ENCODE data around the gene DZIP3.
A peak's percentile ranks its signal among the peaks of the same experiment; 100 is the strongest.
"Not testable (repeated sequence)": the region's sequence is repeated elsewhere in the genome, so short reads cannot be mapped to it uniquely, and the experiment has no call there.

Gene DZIP3

GRCh38 chr3:108598375-108598774 lies 8.9 kb downstream of the DZIP3 start:
- no peak for DNase-seq (ENCODE audit: low read depth in 2 of 2)

GRCh38 chr3:108599677-108600409 lies 10.3 kb downstream of the DZIP3 start:
- no peak for DNase-seq (ENCODE audit: low read depth in 2 of 2)

DNA sequence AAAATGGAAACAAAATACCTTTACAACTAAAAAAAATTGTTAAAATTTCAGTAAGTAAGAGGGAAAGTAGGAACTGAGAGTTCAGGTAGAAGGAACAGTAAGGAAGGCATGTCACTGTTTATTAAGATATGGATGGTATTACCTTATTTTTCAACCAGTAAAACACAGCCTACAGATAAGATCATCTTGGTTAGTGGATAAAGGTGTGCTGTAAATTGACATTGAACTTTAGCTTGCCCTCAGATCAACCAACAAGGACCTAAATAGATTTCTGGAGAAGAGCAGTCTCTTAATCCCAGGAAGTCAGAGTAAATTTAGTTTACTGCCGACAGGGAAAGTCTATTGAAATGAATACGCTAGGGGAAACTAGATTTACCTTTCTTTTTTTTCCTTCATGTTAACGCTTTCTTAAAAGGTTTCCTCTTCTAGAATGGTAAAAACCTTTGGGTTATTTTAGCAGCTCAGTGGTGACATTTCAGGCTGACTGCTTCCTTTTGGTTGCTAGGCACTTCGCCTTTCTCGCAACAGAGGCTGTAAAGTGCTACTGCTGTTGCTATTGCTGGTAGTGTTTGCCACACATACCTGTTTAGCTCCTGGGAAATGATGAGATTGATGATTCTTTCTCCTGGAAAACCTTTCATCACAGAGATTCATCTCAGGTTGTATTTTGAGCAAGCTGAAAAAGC lies 12.9 kb downstream of the DZIP3 start:
- DNase-seq (ENCODE audit: low read depth in 2 of 2) = peak in 1 of 2 donors; percentile 21

DNA sequence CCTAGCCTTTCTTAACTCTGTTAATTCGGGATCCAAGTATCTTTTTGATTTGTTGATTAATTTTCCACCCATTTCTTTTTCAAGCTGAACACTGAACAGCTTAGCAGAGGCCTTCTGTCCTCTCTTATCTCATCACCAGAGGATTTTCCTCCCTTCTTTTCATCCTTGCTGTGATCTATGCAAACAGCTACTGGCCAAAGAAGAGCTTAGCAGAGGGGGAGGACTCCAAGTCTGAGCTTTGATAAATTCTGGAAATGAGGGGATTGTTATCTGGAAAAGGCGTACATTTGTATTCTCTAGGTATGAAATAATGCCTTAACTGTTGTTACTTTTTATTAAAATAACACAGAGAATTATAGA lies 13.4 kb downstream of the DZIP3 start:
- DNase-seq (ENCODE audit: low read depth in 2 of 2) = no peak

GRCh38 chr3:108603691-108604090 lies 14.2 kb downstream of the DZIP3 start:
- DNase-seq (ENCODE audit: low read depth in 2 of 2) = no peak

- no peak for DNase-seq (ENCODE audit: low read depth in 2 of 2)
These were observed 15.5 kb downstream of the DZIP3 start for GRCh38 chr3:108605028-108605427.

DNA sequence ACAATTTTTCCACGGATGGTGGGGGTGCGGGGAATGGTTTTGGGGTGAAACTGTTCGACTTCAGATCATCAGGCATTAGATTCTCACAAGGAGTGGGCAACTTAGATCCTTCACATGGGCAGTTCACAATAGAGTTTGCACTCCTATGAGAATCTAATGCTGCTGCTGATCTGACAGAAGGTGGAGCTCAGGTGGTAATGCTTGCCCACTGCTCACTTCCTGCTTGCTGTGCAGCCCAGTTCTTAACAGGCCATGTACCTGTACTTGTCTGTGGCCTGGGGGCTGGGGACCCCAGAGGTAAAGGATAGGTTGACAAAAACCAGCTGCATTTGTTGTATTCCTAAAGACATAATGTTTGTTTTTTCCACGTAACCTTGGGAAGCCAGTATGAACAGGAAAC lies 16.0 kb downstream of the DZIP3 start:
- no peak for DNase-seq (ENCODE audit: low read depth in 2 of 2)

- no peak for DNase-seq (ENCODE audit: low read depth in 2 of 2)
These were observed 19.2 kb downstream of the DZIP3 start for GRCh38 chr3:108608750-108609149.

DNA sequence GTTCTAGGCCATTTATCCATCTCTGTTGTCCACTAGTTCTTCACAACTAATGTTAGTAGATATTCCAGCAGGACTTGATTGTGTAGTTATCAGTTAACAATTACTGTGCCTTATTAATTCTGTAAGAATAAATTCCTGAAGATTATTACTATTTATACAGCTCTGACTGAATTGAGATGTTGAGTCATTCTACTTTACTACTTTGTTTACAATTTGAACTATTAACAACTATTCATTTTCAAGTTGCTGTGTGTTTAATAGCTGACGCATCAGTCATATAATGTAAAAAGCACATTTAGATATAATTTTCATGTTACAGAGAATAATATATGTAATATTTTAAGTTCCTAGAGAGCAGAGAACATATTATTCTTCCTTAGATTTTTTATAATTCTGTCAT lies 21.1 kb downstream of the DZIP3 start:
- DNase-seq (ENCODE audit: low read depth in 2 of 2) = no peak

- DNase-seq (ENCODE audit: low read depth in 2 of 2) = not testable (repeated sequence)
These were observed 26.6 kb downstream of the DZIP3 start for GRCh38 chr3:108616090-108616489.

GRCh38 chr3:108620250-108620649 lies 30.7 kb downstream of the DZIP3 start:
- DNase-seq (ENCODE audit: low read depth in 2 of 2) = no peak

DNA sequence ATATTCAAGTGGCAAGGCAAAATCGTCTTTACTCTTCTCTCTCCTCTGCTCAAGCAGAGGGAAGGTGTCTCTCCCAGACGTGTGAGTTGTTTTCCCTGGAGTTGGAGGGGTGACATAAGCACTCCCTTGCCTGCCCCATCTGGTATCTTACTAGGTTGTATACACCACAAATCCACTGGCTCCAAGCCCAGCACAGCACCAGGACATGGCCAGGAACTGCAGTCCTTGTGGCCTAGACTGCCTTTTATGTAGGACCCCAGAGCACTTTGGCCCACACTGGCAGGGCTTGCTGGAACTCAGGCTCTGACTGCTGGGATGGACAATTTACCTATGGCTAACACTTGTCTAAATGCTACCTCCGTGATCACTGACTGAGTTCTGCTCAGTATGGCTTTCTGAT lies 34.0 kb downstream of the DZIP3 start:
- no peak for DNase-seq (ENCODE audit: low read depth in 2 of 2)

DNA sequence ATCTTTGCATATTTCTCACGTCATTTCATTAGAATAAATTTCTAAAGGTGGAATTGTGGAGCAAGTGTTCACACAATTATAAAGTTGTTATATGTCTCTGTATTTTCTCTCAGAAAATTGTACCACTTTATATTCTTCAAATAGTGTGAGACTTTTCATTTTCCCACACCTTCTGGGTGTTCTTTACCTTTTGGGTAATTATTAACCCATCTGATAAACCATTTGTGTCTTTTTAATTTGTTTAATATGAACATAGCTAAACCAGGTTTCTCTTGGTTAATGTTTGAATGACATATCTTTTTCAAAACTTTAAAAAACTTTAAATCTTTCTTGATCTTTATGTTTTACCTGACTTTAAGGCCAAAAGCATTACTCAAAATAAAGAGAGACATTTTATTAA lies 40.5 kb downstream of the DZIP3 start:
- DNase-seq (ENCODE audit: low read depth in 2 of 2) = no peak

GRCh38 chr3:108642526-108642925 lies 53.0 kb downstream of the DZIP3 start:
- no peak for DNase-seq (ENCODE audit: low read depth in 2 of 2)

GRCh38 chr3:108645364-108645763 lies 55.8 kb downstream of the DZIP3 start:
- no peak for DNase-seq (ENCODE audit: low read depth in 2 of 2)

GRCh38 chr3:108655664-108656063 lies 66.1 kb downstream of the DZIP3 start:
- not testable (repeated sequence) for DNase-seq (ENCODE audit: low read depth in 2 of 2)

DNA sequence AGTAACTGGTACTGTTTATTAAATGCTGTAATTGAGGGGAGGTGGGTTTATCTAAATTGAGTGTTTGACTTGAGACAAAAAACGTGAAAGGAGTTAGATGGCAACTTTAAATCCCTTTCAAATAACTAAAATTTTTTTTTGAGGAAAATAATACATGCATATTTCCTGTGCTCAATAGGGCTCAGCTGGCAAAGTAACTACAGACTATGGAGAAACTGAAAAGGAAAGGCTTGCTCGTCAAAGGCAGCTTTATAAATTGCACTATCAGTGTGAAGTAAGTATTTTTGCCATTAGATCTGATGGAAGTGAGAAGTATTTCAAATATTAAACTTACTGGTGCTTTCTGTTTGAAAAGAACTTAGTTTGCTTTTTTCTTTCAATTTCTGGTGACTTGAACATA lies 72.2 kb downstream of the DZIP3 start:
- DNase-seq (ENCODE audit: low read depth in 2 of 2) = no peak

GRCh38 chr3:108662142-108662738 lies 72.7 kb downstream of the DZIP3 start:
- peak; percentile 1 to 2 for DNase-seq (ENCODE audit: low read depth in 2 of 2)

- DNase-seq (ENCODE audit: low read depth in 2 of 2) = no peak
These were observed 74.7 kb downstream of the DZIP3 start for GRCh38 chr3:108664266-108664665.

GRCh38 chr3:108667312-108667711 lies 77.8 kb downstream of the DZIP3 start:
- DNase-seq (ENCODE audit: low read depth in 2 of 2) = no peak

DNA sequence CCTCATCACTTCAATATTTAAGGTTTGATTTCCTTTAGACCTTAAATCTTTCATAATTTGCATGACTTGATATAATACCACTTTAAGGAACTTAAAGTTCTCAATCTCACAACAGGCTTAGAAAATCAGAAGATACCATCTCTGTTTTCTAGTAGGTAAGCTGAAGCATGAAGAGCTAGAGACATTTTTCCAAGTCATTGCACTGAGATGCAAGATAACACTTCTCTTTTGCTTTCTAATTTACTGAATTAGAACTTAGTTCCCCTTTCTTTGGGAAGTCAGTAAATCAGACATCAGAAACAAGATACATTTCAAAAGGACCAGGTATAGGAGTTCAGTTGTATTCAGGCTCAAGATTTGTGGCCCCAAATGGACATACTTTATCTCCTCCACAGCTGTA lies 79.7 kb downstream of the DZIP3 start:
- no peak for DNase-seq (ENCODE audit: low read depth in 2 of 2)

DNA sequence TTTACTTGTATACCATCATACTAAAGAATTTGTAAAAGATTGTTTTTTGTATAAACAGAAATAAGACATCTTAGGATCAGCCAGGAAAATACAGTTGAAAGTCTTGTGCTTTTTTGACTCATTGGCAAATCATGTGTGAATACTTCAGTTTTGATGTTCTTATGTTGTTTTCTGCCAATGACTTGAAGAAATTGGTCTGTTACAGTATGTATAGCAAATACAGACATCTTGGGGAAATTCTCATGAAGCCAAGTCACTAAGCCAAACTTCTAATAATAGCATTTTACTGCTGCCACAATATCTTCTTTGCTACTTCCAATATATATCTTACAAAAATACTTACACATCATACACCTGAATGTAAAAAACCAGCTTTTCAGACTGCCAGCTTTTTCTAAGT lies 83.2 kb downstream of the DZIP3 start:
- DNase-seq (ENCODE audit: low read depth in 2 of 2) = no peak

- no peak for DNase-seq (ENCODE audit: low read depth in 2 of 2)
These were observed 84.6 kb downstream of the DZIP3 start for GRCh38 chr3:108673988-108674661.
